ENCODE data around the gene PLA2G2C.

DNA sequence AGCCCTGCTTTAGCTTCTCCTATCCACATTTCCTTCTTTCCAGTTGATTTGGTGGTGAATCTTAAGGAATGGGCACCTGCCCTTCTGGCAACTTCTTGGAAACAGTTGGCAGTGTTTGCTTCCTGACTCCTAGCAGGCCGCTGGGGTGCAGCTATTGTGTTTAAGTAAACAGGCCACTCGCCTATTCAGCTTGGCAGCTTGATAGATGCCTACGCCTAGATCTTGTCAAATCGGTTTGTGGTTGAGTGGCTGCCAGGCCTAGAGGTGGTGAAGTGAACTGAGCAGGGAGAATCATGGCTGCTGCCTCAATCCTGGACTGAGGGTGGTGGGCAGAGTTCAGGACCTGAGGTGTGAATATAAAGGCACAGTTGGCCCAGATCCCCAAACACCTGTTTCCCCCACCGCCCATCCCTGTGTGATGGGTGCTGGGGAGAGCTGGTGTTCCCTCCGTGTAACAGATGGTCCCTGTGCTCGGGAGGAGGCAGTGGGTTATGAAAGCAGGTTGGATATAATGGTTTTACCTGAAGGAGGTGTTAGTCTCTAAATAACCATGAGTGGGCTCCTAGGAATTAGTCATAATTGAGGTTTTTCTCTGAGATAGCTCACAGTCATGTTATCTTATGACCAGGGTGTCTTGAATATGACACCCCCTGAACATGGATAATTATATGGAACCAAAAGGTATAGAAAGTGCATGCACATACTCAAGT lies 940 bp upstream of the PLA2G2C start:
- TF ChIP-seq, protein P1, sequence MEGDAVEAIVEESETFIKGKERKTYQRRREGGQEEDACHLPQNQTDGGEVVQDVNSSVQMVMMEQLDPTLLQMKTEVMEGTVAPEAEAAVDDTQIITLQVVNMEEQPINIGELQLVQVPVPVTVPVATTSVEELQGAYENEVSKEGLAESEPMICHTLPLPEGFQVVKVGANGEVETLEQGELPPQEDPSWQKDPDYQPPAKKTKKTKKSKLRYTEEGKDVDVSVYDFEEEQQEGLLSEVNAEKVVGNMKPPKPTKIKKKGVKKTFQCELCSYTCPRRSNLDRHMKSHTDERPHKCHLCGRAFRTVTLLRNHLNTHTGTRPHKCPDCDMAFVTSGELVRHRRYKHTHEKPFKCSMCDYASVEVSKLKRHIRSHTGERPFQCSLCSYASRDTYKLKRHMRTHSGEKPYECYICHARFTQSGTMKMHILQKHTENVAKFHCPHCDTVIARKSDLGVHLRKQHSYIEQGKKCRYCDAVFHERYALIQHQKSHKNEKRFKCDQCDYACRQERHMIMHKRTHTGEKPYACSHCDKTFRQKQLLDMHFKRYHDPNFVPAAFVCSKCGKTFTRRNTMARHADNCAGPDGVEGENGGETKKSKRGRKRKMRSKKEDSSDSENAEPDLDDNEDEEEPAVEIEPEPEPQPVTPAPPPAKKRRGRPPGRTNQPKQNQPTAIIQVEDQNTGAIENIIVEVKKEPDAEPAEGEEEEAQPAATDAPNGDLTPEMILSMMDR (IDR thresholded peaks at IDR 0.05; ENCODE audit: low read length): no peak
- no peak for TF ChIP-seq EZH2 (optimal IDR thresholded peaks at IDR 0.05; ENCODE audit: low read depth, low read length)
